Epithelial cell of proximal tubule (primary cell): Measurements from ENCODE around the gene LRRC63. TPM values are rescaled to one million over a fixed set of nuclear protein-coding genes. Genes with fewer than 3 reads are reported as not detected.

Experiments
- total RNA-seq: library from RNA; depleted of rRNA; stranded (reverse); fragments of >200 nt; gene quantifications from 2 replicates; pipeline ENCODE4 v1.2.3, GENCODE V29; 2015

Gene LRRC63
- total RNA-seq, 1 donor from 2014 or later = not detected

Other genes starting within 250 kb of the LRRC63 start
- 12.7 and 16.9 TPM in 2 replicates for gene ZC3H13, start 159.2 kb upstream of the LRRC63 start, total RNA-seq
- gene CPB2, start 106.9 kb upstream of the LRRC63 start, total RNA-seq = not detected in 2 replicates
- gene LCP1, start 29.8 kb upstream of the LRRC63 start, total RNA-seq = 7.0 and 24.6 TPM in 2 replicates
- gene RUBCNL, start 175.3 kb downstream of the LRRC63 start, total RNA-seq = 0.29 TPM in 1 of 2 replicates, not detected in the other